HL-60 (cell line): ENCODE measurements around the gene HEPACAM.

Experiments
- DNase-seq, 2 experiments: peaks; one replicate each; pipeline ENCODE4 v3.0.0-alpha.2; 2010 to 2020; ENCODE audit warnings: low read depth in 1 of 2, low spot score in 1 of 2
- H3K27ac ChIP-seq: fragments of 250-450 bp; sonication (Bioruptor Pico); replicated peaks from 2 replicates; pipeline ENCODE4 v1.5.1; 2020; ENCODE audit warnings: mild to moderate bottlenecking, moderate library complexity
- H3K27me3 ChIP-seq: fragments of 250-450 bp; sonication (Bioruptor Pico); 2 replicates; pipeline ENCODE4 v1.5.1; 2021; ENCODE audit warnings: mild to moderate bottlenecking, moderate library complexity; ENCODE audit not compliant: insufficient read depth, poor library complexity, severe bottlenecking
- H3K4me3 ChIP-seq: replicated peaks from 2 replicates; pipeline ENCODE4 v1.5.1; 2011; ENCODE audit warnings: mild to moderate bottlenecking, control low read depth, low read length; ENCODE audit not compliant: insufficient read depth
- GABPA ChIP-seq: IDR thresholded peaks from 2 replicates; pipeline ENCODE4 v1.6.1; 2012; ENCODE audit warnings: low read depth
- POLR2AphosphoS5 ChIP-seq: IDR thresholded peaks from 2 replicates; pipeline ENCODE4 v1.6.1; 2012; ENCODE audit warnings: low read depth
- SPI1 ChIP-seq: IDR thresholded peaks from 2 replicates; pipeline ENCODE4 v1.6.1; 2012; ENCODE audit warnings: low read depth, mild to moderate bottlenecking, borderline replicate concordance
- TF ChIP-seq, protein P1 (sequence below): IDR thresholded peaks from one replicate; pipeline ENCODE4 v1.5.1; 2011; ENCODE audit warnings: low read length, control low read depth, inconsistent platforms; ENCODE audit not compliant: insufficient read depth
- TF ChIP-seq, protein P2 (sequence below): IDR thresholded peaks from 2 replicates; pipeline ENCODE4 v1.6.1; 2012; ENCODE audit warnings: low read depth; ENCODE audit not compliant: insufficient replicate concordance

HEPACAM gene

DNA sequence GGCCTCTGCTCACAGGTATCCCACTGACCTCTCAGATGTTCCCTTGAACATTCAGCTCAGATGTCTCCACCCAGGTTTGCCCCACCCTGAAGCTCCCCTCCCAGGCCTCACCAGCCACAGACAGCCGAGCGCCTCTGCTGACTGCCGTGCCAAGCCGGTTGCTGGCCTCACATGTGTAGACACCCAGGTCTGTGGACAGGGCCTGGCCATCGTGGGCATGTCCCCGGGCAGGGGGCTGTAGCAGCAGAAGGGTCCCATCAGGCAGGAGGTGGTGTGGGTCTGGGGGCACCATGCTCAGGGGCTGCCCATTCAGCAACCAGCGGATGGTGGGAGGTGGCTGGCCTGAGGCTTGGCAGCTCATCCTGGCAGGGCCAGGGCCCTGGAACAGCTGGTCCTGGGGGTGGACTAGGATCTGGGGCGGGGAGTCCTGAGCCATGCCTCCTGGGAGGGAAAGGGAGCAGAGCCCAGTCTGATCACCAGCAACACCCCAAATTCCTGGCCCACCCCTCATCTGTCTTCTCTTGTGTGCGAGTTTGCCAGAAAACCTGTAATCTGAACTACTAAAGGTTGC is 38.9 kb downstream of the HEPACAM start:
- peaks cover 6% of the 10 kb centered on the region for H3K27me3 ChIP-seq
- DNase-seq, result no peak
- TF ChIP-seq, protein P1, sequence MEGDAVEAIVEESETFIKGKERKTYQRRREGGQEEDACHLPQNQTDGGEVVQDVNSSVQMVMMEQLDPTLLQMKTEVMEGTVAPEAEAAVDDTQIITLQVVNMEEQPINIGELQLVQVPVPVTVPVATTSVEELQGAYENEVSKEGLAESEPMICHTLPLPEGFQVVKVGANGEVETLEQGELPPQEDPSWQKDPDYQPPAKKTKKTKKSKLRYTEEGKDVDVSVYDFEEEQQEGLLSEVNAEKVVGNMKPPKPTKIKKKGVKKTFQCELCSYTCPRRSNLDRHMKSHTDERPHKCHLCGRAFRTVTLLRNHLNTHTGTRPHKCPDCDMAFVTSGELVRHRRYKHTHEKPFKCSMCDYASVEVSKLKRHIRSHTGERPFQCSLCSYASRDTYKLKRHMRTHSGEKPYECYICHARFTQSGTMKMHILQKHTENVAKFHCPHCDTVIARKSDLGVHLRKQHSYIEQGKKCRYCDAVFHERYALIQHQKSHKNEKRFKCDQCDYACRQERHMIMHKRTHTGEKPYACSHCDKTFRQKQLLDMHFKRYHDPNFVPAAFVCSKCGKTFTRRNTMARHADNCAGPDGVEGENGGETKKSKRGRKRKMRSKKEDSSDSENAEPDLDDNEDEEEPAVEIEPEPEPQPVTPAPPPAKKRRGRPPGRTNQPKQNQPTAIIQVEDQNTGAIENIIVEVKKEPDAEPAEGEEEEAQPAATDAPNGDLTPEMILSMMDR, result no peak
- TF ChIP-seq POLR2AphosphoS5 (no peak), GABPA (no peak), SPI1 (no peak)
- TF ChIP-seq, protein P2, sequence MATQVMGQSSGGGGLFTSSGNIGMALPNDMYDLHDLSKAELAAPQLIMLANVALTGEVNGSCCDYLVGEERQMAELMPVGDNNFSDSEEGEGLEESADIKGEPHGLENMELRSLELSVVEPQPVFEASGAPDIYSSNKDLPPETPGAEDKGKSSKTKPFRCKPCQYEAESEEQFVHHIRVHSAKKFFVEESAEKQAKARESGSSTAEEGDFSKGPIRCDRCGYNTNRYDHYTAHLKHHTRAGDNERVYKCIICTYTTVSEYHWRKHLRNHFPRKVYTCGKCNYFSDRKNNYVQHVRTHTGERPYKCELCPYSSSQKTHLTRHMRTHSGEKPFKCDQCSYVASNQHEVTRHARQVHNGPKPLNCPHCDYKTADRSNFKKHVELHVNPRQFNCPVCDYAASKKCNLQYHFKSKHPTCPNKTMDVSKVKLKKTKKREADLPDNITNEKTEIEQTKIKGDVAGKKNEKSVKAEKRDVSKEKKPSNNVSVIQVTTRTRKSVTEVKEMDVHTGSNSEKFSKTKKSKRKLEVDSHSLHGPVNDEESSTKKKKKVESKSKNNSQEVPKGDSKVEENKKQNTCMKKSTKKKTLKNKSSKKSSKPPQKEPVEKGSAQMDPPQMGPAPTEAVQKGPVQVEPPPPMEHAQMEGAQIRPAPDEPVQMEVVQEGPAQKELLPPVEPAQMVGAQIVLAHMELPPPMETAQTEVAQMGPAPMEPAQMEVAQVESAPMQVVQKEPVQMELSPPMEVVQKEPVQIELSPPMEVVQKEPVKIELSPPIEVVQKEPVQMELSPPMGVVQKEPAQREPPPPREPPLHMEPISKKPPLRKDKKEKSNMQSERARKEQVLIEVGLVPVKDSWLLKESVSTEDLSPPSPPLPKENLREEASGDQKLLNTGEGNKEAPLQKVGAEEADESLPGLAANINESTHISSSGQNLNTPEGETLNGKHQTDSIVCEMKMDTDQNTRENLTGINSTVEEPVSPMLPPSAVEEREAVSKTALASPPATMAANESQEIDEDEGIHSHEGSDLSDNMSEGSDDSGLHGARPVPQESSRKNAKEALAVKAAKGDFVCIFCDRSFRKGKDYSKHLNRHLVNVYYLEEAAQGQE, result no peak
- H3K27ac ChIP-seq, result no peak overlapping the region
- H3K4me3 ChIP-seq, result no peak overlapping the region

- no peak overlapping the region for H3K27ac ChIP-seq
- TF ChIP-seq, protein P2, result no peak
- TF ChIP-seq GABPA (no peak), SPI1 (no peak), POLR2AphosphoS5 (no peak)
- TF ChIP-seq, protein P1, result no peak
- no peak for DNase-seq
These were observed 39.6 kb downstream of the HEPACAM start for GRCh38 chr11:124896071-124896750.

GRCh38 chr11:124895471-124895971 is 40.3 kb downstream of the HEPACAM start:
- no peak for DNase-seq
- TF ChIP-seq SPI1 (no peak), POLR2AphosphoS5 (no peak), GABPA (no peak)
- TF ChIP-seq, protein P2, result no peak
- TF ChIP-seq, protein P1, result no peak
- Histone ChIP-seq H3K27ac (no peak overlapping the region), H3K27me3 (peaks cover 2% of the 10 kb centered on the region), H3K4me3 (no peak overlapping the region)

More at GRCh38 chr11:124896071-124896750, 39.6 kb downstream of the HEPACAM start:
- H3K4me3 ChIP-seq, result no peak overlapping the region
- H3K27me3 ChIP-seq, result peaks cover 2% of the 10 kb centered on the region
